Activated CD4-positive, alpha-beta T cell treated with anti-CD3 and anti-CD28 coated beads, Interleukin-2, Interleukin-6, amounts not matched to agents 100 ng/mL and 50 ng/mL, durations not matched to agents 16 hours and 8 hours (primary cell): ENCODE measurements around the gene FHL3.
"Not testable (repeated sequence)": the region's sequence is repeated elsewhere in the genome, so short reads cannot be mapped to it uniquely, and the experiment has no call there.

Source experiments
- DNase-seq: peaks from one replicate; pipeline ENCODE4 v3.0.0-alpha.2; 2020

The FHL3 gene

DNA sequence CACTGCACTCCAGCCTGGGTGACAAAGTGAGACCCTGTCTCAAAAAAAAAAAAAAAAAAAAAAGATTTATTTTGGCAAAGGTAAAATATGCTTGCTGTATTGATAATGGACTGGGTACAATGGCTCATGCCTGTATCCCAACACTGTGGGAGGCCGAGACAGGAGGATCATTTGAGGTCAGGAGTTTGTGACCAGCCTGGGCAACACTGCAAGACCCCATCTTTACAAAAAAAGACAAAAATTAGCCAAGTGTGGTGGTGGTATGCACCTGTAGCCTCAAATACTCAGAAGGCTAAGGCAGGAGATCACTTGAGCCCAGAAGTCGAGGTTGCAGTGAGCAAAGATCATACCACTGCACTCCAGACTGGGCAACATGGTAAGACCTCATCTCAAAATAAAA lies 21.8 kb downstream of the FHL3 start:
- DNase-seq: no peak

- no peak for DNase-seq
These were observed 26.8 kb downstream of the FHL3 start for GRCh38 chr1:37978541-37978940.

DNA sequence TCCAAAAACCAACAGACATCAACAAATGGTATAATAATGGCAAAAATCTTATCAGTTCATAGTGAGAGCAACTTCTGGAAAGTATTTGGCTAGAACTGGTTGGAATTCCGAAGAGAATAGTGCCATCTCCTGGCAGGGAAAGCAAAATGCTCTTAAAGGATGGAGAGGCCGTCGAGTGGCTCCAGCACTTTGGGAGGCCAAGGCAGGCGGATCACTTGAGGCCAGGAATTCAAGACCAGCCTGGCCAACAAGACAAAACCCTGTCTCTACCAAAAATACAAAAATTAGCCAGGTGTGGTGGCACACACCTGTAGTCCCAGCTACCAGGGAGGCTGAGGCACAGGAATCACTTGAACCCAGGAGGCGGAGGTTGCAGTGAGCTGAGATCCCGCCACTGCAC lies 30.2 kb downstream of the FHL3 start:
- not testable (repeated sequence) for DNase-seq

- DNase-seq: no peak
These were observed 30.7 kb downstream of the FHL3 start for GRCh38 chr1:37974567-37974966.

- not testable (repeated sequence) for DNase-seq
These were observed 31.6 kb downstream of the FHL3 start for GRCh38 chr1:37973684-37974083.

DNA sequence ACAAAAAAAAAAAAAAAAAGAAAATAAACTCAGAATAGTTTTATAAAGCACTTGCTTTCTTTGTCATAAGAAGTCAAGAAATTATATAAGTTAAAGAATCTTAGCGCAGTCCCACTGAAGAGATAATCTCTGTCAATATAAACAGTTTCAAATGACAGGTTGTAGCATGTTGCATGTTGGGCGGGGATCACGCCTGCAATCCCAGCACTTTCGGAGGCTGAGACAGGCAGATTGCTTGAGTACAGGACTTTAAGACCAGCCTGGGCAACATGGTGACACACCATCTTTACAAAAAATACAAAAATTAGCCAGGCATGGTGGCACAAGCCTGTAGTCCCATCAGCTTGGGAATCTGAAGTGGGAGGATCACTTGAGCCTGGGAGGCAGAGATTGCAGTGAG lies 40.0 kb downstream of the FHL3 start:
- DNase-seq: no peak

GRCh38 chr1:37964106-37964505 lies 41.2 kb downstream of the FHL3 start:
- not testable (repeated sequence) for DNase-seq

GRCh38 chr1:37958690-37959089 lies 46.6 kb downstream of the FHL3 start:
- no peak for DNase-seq

- no peak for DNase-seq
These were observed 49.6 kb downstream of the FHL3 start for GRCh38 chr1:37955685-37956084.

GRCh38 chr1:37954316-37954971 lies 50.9 kb downstream of the FHL3 start:
- DNase-seq: no peak

DNA sequence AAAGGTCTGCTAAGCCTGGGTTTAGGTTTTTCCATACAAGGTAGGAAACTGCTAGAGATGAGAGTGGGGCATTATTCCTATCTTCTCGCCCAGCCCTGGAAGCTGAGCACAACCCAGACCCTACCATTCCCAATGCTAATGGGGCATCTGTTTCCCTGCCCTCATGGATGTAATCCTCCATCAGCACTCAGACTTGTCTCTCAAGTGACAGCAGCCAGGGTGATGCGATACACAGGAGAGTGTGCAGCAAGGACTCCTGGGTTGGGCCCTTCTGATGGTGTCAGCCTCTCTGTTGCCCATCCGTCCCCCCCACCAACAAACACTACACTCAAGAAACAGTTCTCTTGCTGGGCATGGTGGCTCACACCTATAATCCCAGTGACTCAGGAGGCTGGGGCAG lies 52.6 kb downstream of the FHL3 start:
- DNase-seq: no peak

GRCh38 chr1:37951783-37952624 lies 53.3 kb downstream of the FHL3 start:
- no peak for DNase-seq

- DNase-seq: no peak
These were observed 54.1 kb downstream of the FHL3 start for GRCh38 chr1:37951041-37951782.

GRCh38 chr1:37949524-37950152 lies 55.7 kb downstream of the FHL3 start:
- DNase-seq: no peak

DNA sequence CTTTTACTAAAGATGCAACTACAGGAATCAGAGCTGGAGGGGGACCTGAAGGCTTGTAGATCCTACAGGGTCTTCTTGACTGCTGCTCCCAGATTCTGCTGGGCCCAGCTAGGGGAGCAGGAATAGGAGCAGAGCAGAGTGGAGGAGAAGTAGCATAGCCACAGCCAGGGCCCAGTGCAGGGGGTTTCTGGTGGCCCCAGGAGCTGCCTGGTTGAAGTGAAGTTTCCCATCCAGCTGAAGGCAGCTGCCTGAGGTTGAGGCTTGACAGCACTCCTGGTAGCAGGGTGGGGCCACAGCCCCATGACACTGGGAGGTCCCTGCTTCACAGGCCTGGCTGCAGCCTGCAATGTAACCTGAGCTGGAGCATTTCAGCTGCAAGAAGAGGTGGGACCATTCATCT lies 56.5 kb downstream of the FHL3 start:
- no peak for DNase-seq

DNA sequence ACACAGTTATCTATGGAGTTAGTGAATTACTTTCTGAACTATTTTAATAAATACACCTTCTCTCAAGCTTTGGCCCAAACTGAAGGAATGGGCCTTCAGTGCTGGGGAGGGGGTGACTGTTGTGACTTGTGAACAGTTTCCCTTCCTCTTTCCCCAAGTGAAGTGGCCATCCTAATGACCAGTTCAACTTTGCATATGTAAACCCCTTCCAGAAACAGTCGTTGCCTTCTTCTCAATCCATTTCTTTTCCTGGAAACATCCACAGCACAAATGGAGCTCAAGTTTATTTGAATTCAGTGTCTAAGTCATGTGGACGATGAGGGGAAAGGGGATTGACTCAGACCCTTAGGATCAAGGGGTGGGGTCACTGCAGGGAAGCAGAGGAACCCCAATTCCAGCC lies 57.1 kb downstream of the FHL3 start:
- no peak for DNase-seq

DNA sequence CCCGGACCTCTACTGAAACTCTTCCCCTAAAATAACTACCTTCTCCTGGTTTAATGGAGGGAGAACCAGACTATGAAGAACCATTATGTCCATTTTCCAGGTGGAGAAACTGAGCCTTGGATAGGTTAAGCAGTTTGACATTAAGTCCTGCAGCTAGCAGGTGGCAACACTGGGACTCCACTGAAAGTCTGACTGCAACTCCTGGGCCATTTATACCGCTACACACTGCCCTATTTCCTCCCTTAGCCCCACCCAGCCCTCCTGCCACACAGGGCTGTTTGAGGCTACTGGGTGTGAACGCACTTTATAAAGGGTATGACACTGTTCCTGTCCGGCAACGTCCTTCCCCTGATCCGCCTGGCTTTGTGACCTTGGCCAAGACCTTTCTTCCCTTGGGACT lies 58.0 kb downstream of the FHL3 start:
- DNase-seq: no peak
